ENCODE results near the gene CHRNB1.
"Not testable (repeated sequence)": the region's sequence is repeated elsewhere in the genome, so short reads cannot be mapped to it uniquely, and the experiment has no call there.

- not testable (repeated sequence) for TF ChIP-seq EZH2 (IDR thresholded peaks at IDR 0.05; ENCODE audit: low read depth, unreplicated experiment); CREB1 (CRISPR knock-in tag; IDR thresholded peaks at IDR 0.05; ENCODE audit: low read depth); EZH2phosphoT487 (IDR thresholded peaks at IDR 0.05; ENCODE audit: unreplicated experiment); POLR2AphosphoS5 (IDR thresholded peaks at IDR 0.05; ENCODE audit: low read depth); JUNB (IDR thresholded peaks at IDR 0.05; ENCODE audit: unreplicated experiment); NANOG (IDR thresholded peaks at IDR 0.05; ENCODE audit: borderline replicate concordance); ZNF114 (CRISPR knock-in tag; IDR thresholded peaks at IDR 0.05); ZNF331 (CRISPR knock-in tag; IDR thresholded peaks at IDR 0.05; ENCODE audit: low read depth)
- TF ChIP-seq, protein P1, sequence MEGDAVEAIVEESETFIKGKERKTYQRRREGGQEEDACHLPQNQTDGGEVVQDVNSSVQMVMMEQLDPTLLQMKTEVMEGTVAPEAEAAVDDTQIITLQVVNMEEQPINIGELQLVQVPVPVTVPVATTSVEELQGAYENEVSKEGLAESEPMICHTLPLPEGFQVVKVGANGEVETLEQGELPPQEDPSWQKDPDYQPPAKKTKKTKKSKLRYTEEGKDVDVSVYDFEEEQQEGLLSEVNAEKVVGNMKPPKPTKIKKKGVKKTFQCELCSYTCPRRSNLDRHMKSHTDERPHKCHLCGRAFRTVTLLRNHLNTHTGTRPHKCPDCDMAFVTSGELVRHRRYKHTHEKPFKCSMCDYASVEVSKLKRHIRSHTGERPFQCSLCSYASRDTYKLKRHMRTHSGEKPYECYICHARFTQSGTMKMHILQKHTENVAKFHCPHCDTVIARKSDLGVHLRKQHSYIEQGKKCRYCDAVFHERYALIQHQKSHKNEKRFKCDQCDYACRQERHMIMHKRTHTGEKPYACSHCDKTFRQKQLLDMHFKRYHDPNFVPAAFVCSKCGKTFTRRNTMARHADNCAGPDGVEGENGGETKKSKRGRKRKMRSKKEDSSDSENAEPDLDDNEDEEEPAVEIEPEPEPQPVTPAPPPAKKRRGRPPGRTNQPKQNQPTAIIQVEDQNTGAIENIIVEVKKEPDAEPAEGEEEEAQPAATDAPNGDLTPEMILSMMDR (conservative IDR thresholded peaks at IDR 0.05; ENCODE audit: low read depth in 2 of 2) = not testable (repeated sequence)
- TF ChIP-seq, protein P2, sequence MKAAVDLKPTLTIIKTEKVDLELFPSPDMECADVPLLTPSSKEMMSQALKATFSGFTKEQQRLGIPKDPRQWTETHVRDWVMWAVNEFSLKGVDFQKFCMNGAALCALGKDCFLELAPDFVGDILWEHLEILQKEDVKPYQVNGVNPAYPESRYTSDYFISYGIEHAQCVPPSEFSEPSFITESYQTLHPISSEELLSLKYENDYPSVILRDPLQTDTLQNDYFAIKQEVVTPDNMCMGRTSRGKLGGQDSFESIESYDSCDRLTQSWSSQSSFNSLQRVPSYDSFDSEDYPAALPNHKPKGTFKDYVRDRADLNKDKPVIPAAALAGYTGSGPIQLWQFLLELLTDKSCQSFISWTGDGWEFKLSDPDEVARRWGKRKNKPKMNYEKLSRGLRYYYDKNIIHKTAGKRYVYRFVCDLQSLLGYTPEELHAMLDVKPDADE (IDR thresholded peaks at IDR 0.05) = not testable (repeated sequence)
- TF ChIP-seq, protein P3, sequence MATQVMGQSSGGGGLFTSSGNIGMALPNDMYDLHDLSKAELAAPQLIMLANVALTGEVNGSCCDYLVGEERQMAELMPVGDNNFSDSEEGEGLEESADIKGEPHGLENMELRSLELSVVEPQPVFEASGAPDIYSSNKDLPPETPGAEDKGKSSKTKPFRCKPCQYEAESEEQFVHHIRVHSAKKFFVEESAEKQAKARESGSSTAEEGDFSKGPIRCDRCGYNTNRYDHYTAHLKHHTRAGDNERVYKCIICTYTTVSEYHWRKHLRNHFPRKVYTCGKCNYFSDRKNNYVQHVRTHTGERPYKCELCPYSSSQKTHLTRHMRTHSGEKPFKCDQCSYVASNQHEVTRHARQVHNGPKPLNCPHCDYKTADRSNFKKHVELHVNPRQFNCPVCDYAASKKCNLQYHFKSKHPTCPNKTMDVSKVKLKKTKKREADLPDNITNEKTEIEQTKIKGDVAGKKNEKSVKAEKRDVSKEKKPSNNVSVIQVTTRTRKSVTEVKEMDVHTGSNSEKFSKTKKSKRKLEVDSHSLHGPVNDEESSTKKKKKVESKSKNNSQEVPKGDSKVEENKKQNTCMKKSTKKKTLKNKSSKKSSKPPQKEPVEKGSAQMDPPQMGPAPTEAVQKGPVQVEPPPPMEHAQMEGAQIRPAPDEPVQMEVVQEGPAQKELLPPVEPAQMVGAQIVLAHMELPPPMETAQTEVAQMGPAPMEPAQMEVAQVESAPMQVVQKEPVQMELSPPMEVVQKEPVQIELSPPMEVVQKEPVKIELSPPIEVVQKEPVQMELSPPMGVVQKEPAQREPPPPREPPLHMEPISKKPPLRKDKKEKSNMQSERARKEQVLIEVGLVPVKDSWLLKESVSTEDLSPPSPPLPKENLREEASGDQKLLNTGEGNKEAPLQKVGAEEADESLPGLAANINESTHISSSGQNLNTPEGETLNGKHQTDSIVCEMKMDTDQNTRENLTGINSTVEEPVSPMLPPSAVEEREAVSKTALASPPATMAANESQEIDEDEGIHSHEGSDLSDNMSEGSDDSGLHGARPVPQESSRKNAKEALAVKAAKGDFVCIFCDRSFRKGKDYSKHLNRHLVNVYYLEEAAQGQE (IDR thresholded peaks at IDR 0.05; ENCODE audit: unreplicated experiment) = not testable (repeated sequence)
Measured at GRCh38 chr17:7474767-7475166, 29.9 kb downstream of the CHRNB1 start.

Measured in GM23338 (cell line).